ENCODE data around the gene RRAS.

DNA sequence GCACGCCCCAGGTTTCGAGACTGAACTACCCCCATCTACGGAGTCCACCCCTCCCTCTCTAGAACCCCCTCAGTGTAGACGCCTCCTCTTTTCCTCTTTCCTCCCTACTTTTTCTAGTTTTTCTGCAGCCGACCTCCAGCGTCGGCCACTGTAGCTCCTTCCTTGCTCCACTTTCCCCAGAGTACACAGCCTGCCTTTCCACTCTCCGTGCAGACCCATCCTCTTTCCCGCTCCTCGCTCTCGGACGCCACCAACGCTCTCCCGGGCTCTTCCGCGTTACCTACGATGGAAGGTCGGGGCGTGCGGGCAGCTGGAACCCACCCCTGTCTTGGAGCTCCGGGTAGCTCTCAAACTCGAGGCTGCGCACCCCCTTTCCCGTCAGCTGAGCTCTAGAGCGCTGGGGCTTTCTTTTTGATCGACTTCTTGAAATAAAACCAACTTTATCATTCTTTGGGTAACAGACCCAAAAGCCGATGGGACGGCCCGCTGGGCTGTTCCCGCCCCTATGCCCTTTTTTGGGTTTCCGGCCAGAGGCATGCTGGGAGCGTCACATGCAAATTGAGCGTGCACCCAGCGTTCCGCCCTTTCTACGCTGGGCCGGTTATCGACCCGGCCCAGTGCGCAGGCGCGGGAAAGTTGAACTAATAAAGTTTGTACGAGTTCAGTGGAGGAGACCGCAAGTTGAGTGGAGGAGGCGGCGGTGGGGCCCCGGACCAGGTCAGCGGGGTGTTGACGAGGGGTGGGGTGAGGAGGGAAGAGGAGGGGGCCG lies 25.6 kb upstream of the RRAS start, which contains the start of the genes BCL2L12 and IRF3:
- TF ChIP-seq, protein P1, sequence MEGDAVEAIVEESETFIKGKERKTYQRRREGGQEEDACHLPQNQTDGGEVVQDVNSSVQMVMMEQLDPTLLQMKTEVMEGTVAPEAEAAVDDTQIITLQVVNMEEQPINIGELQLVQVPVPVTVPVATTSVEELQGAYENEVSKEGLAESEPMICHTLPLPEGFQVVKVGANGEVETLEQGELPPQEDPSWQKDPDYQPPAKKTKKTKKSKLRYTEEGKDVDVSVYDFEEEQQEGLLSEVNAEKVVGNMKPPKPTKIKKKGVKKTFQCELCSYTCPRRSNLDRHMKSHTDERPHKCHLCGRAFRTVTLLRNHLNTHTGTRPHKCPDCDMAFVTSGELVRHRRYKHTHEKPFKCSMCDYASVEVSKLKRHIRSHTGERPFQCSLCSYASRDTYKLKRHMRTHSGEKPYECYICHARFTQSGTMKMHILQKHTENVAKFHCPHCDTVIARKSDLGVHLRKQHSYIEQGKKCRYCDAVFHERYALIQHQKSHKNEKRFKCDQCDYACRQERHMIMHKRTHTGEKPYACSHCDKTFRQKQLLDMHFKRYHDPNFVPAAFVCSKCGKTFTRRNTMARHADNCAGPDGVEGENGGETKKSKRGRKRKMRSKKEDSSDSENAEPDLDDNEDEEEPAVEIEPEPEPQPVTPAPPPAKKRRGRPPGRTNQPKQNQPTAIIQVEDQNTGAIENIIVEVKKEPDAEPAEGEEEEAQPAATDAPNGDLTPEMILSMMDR (IDR thresholded peaks at IDR 0.05), result no peak
- TF ChIP-seq POLR2AphosphoS5 (IDR thresholded peaks at IDR 0.05), result peak in 1 of 3 donors; percentile 79

All from suprapubic skin (tissue), 3 donors.